ACC112 (cell line): Measurements from ENCODE around the gene CLNS1A.
"Not testable (repeated sequence)": the region's sequence is repeated elsewhere in the genome, so short reads cannot be mapped to it uniquely, and the experiment has no call there.

Experiments
- H2AFZ ChIP-seq: fragments of 200-600 bp; sonication (generic); one replicate; pipeline ENCODE4 v1.6.0; 2017; ENCODE audit warnings: antibody characterized with exemption, low read length; ENCODE audit not compliant: unreplicated experiment
- H3K27ac ChIP-seq: fragments of 200-600 bp; sonication (generic); 2 replicates; pipeline ENCODE4 v1.5.1; 2014; ENCODE audit warnings: low read depth, mild to moderate bottlenecking, antibody characterized with exemption, low read length, moderate library complexity
- H3K27me3 ChIP-seq: fragments of 200-600 bp; sonication (generic); 2 replicates; pipeline ENCODE4 v1.6.1; 2014; ENCODE audit warnings: mild to moderate bottlenecking, antibody characterized with exemption, low read length, moderate library complexity, mixed read lengths; ENCODE audit not compliant: insufficient read depth
- H3K36me3 ChIP-seq: fragments of 200-600 bp; sonication (generic); 2 replicates; pipeline ENCODE4 v1.6.1; 2016; ENCODE audit warnings: mild to moderate bottlenecking, antibody characterized with exemption, low read length, moderate library complexity, mixed read lengths; ENCODE audit not compliant: insufficient read depth
- H3K4me1 ChIP-seq: fragments of 200-600 bp; sonication (generic); one replicate; pipeline ENCODE4 v1.6.1; 2016; ENCODE audit warnings: low read length, mixed read lengths; ENCODE audit not compliant: insufficient read depth, unreplicated experiment, control insufficient read depth
- H3K4me3 ChIP-seq: fragments of 200-600 bp; sonication (generic); 2 replicates; pipeline ENCODE4 v1.5.1; 2014; ENCODE audit warnings: mild to moderate bottlenecking, low read depth, low read length
- H3K79me2 ChIP-seq: fragments of 200-600 bp; sonication (generic); one replicate; pipeline ENCODE4 v1.6.0; 2016; ENCODE audit warnings: low read length; ENCODE audit not compliant: control insufficient read depth, unreplicated experiment, insufficient read depth

The CLNS1A gene

DNA sequence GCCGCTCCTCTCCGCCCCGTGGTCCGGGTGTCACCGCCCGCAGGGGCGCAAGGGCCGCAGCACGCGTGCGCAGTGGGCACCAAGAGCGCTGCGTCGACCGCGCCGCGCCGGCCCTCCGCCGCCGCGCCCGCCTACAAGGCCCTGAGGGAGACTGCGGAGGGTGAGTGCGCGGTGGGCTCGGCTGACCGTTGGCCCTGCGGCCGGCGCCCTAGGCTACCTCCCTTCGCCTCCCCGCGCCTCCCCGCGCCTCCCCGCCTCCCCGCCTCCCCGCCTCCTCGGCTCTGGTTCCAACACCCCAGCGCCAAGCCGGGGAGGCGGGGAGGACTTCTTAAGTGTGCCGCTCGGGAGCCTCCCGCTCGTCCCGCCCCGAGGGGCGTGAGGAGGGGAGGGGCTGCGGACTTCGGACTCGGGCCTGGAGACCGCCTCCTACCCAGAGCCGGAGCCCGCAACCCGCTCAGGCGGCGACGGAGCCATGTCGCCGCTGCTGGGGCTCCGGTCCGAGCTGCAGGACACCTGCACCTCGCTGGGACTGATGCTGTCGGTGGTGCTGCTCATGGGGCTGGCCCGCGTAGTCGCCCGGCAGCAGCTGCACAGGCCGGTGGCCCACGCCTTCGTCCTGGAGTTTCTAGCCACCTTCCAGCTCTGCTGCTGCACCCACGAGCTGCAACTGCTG is 47.9 kb downstream of the CLNS1A start, which contains the start of gene AQP11:
Gene AQP11 (plus strand): TSS at position 433 of the 673 bp plus-strand sequence. CDS start 40 bp downstream, at position 473.
- H3K27me3 ChIP-seq, result no peaks in the 10 kb centered on the region
- peaks cover 10% of the 10 kb centered on the region for H3K4me1 ChIP-seq
- peak within 1 kb of the TSS; percentile 71 for H2AFZ ChIP-seq
- no peaks in the 10 kb centered on the region for H3K79me2 ChIP-seq
- H3K36me3 ChIP-seq, result no peaks in the 10 kb centered on the region
- H3K4me3 ChIP-seq, result peak within 1 kb of the TSS; percentile 90
- H3K27ac ChIP-seq, result 0 out of 2 replicates have a peak within 1 kb of the TSS, but pooled peaks have one; percentile 14

DNA sequence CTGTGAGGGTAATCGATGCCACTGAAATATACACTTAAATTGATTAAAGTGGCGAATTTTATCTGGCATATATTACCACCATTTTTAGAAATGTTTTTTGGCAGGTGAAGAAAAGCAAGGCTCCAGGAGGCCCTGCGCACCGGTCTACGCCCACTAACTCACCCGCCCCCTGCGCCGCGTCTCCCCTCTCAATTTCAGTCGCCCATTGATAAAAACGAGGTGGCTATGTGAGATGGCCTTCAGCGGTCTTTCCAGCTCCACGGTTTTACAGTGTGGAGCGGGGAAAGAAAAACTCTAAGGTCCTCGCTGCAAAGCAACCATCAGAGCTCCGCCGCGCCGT is 48.4 kb downstream of the CLNS1A start:
- Histone ChIP-seq H3K27ac (0 out of 2 replicates have a peak overlapping the region, but pooled peaks have one; percentile 14), H2AFZ (peak overlapping the region; percentile 65), H3K4me1 (peaks cover 10% of the 10 kb centered on the region), H3K79me2 (no peaks in the 10 kb centered on the region), H3K4me3 (peak overlapping the region; percentile 90), H3K36me3 (no peaks in the 10 kb centered on the region), H3K27me3 (no peaks in the 10 kb centered on the region)

DNA sequence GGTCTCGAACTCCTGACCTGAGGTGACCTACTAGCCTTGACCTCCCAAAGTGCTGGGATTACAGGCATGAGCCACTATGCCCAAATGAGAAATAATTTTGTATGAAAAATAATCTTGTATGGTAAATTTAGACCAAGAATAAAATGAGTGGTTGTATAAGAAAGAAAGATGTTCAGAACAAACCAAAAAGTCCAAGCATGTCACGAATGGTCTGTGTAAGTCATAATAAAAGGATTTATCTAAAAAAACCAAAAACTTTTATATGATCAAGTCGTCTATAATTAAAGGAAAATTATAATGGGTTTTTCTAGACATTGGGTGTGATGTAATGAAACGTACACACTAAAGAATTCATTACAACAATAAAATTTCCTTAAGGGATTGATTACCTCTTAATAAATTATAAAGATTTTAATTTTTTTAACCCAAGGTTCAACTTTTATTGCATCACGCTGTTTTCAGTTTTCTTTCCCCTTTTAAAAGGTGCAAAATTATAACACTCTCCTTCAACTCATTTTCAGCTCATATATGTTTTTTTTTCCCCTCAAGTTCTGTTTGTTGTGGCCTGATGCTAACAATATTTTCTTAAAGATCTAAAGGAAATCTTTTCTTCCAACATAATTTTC is 56.8 kb downstream of the CLNS1A start:
- H2AFZ ChIP-seq, result no peak overlapping the region
- H3K4me3 ChIP-seq, result no peak overlapping the region
- H3K4me1 ChIP-seq, result no peaks in the 10 kb centered on the region
- H3K27me3 ChIP-seq, result no peaks in the 10 kb centered on the region
- H3K27ac ChIP-seq, result no peak overlapping the region
- no peaks in the 10 kb centered on the region for H3K79me2 ChIP-seq
- no peaks in the 10 kb centered on the region for H3K36me3 ChIP-seq

DNA sequence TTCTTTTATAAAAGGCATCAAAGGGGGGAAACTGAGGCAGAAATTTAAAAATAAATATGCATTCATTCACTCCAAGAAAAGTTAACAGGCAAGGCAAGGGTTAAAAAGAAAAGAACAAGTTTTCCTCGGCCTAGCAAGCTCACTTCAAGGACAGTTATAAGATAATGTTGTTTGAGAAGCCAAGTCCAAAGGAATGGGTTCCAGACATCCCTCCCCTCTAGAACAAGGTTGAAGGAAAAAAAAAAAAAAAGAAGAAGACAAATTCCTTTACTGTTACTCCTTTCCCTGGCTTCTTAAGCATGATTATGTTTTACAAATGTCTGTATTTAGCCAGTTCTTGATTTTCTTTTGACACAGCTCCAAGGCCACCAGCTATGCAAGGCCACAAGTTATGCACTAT is 62.2 kb downstream of the CLNS1A start:
- H3K27ac ChIP-seq, H3K36me3 ChIP-seq: not testable (repeated sequence)

DNA sequence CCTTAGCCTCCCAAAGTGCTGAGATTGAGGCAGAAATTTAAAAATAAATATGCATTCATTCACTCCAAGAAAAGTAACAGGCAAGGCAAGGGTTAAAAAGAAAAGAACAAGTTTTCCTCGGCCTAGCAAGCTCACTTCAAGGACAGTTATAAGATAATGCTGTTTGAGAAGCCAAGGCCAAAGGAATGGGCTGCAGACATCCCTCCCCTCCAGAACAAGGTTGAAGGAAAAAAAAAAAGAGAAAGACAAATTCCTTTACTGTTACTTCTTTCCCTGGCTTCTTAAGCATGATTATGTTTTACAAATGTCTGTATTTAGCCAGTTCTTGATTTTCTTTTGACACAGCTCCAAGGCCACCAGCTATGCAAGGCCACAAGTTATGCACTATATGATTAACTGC is 66.7 kb downstream of the CLNS1A start:
- H2AFZ ChIP-seq, H3K27me3 ChIP-seq: not testable (repeated sequence)

More for the DNA sequence above, 62.2 kb downstream of the CLNS1A start:
- not testable (repeated sequence) for H3K79me2 ChIP-seq, H3K27me3 ChIP-seq, H3K4me3 ChIP-seq, H3K4me1 ChIP-seq, H2AFZ ChIP-seq

DNA sequence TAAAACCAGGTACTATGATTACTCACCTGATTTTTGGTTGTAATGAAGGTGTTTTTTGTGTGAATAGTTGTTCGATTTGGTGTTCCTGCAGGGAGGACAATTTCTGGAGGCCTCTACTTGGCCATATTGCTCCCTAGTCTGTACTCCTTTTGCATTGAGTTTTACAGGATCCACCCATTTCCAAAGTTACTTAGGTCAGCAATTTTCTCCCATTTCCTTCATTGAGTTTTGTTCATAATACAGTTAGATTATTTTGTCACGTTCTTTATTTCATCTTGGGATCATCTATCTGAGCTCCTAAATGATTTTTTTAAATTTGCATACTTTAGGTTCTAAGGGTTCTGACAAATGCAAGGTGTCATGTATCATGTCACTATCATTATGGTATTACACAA is 67.9 kb downstream of the CLNS1A start:
- Histone ChIP-seq H3K4me1 (no peaks in the 10 kb centered on the region), H3K36me3 (no peaks in the 10 kb centered on the region), H3K27ac (no peak overlapping the region), H3K79me2 (no peaks in the 10 kb centered on the region), H2AFZ (no peak overlapping the region), H3K4me3 (no peak overlapping the region), H3K27me3 (no peaks in the 10 kb centered on the region)

More for the DNA sequence above, 66.7 kb downstream of the CLNS1A start:
- H3K79me2 ChIP-seq, H3K36me3 ChIP-seq, H3K4me1 ChIP-seq, H3K27ac ChIP-seq, H3K4me3 ChIP-seq: not testable (repeated sequence)

DNA sequence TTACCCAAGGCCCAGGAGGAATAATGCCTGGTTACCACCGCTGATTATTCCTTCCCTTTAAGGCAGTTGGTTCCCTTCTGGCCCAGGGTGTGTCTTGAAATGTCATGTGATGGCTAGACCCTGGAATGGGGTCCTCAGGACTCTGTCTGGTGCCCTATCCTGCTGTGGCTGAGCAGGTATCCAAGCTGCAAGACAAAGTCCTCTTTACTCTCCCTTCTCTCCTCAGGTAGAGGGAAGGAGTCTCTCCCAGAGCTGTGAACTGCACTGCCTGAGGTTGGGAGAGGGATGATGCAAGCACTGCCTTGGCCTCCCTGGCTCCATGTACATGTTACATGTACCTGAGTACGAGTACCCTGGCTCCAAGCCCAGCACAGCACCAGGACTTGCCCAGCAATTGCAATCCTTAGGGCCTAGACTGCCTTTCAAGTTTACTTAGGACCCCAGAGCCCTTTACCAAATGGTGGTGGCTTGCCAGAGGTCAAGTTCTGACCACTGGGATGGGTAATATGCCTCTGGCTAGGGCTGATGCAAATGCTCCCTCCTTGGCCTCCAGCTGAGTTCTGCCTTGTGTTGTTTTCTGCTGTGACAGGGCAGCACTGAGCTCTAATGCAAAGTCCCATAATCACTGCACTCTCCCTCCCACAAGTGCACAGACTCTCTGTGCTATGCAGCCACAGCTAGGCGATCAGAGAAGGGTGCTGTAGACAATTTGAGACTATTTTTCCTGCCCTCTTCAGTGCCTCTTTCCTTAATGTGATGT is 68.5 kb downstream of the CLNS1A start:
- H3K4me1 ChIP-seq, result no peaks in the 10 kb centered on the region
- no peak overlapping the region for H3K27ac ChIP-seq
- H2AFZ ChIP-seq, result no peak overlapping the region
- H3K36me3 ChIP-seq, result no peaks in the 10 kb centered on the region
- H3K27me3 ChIP-seq, result no peaks in the 10 kb centered on the region
- no peak overlapping the region for H3K4me3 ChIP-seq
- H3K79me2 ChIP-seq, result no peaks in the 10 kb centered on the region

DNA sequence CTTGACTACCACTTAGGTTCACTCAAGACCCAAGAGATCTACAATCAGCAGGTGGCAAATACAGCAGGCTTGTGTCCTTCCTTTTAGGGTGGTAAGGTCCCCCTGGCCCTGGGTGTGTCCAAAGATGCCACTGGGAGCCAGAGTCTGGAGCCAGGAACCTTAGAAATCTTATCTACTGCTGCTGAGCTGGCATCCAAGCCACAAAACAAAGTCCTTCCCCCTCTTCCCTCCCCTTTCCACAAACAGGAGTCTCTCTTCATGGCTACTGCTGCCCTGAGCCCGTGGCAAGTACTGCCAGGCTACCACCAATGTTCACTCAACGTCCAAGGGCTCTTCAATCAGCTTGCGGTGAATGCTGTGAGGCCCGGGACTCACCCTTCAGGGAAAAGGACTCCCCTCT is 69.3 kb downstream of the CLNS1A start:
- Histone ChIP-seq H3K27ac (no peak overlapping the region), H3K4me3 (no peak overlapping the region), H3K36me3 (no peaks in the 10 kb centered on the region), H2AFZ (no peak overlapping the region), H3K79me2 (no peaks in the 10 kb centered on the region), H3K27me3 (no peaks in the 10 kb centered on the region), H3K4me1 (no peaks in the 10 kb centered on the region)
